Measurements from ENCODE around the gene ZNF780B.

Gene ZNF780B

DNA sequence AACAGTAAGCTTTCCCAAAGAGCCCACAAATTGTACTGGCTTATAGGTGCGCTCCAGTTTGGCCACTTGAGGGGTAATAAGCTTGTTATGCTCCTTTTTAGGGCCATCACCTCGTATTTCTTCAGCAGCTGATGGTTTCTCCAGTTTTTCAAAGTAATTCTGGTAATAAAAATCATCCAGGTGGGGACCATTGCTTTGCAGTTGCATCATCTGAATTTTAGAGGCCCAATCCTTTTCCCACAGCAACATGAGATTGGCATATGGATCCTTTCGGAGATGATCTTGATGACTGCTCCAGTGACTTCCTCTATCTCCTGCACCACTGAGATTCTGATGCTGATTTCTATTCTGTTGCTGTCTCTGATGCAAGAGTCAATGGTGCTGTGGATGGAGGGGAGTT lies 32.1 kb downstream of the ZNF780B start:
- no peak overlapping the region for H3K4me3 ChIP-seq (ENCODE audit: low read depth, low read length)
- no peak for DNase-seq (ENCODE audit: low read depth)
- TF ChIP-seq, protein P1, sequence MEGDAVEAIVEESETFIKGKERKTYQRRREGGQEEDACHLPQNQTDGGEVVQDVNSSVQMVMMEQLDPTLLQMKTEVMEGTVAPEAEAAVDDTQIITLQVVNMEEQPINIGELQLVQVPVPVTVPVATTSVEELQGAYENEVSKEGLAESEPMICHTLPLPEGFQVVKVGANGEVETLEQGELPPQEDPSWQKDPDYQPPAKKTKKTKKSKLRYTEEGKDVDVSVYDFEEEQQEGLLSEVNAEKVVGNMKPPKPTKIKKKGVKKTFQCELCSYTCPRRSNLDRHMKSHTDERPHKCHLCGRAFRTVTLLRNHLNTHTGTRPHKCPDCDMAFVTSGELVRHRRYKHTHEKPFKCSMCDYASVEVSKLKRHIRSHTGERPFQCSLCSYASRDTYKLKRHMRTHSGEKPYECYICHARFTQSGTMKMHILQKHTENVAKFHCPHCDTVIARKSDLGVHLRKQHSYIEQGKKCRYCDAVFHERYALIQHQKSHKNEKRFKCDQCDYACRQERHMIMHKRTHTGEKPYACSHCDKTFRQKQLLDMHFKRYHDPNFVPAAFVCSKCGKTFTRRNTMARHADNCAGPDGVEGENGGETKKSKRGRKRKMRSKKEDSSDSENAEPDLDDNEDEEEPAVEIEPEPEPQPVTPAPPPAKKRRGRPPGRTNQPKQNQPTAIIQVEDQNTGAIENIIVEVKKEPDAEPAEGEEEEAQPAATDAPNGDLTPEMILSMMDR (IDR thresholded peaks at IDR 0.05; ENCODE audit: control insufficient read depth, extremely low read depth, insufficient read depth): no peak

DNA sequence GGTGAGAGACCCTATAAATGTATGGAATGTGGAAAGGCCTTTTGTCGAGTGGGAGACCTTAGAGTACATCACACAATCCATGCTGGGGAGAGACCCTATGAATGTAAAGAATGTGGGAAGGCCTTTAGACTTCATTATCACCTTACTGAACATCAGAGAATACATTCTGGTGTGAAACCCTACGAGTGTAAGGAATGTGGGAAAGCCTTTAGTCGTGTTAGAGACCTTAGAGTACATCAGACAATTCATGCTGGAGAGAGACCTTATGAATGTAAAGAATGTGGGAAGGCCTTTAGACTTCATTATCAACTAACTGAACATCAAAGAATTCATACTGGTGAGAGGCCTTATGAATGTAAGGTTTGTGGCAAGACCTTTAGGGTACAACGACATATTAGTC lies 42.0 kb downstream of the ZNF780B start:
- H3K4me3 ChIP-seq (ENCODE audit: low read depth, low read length): no peak overlapping the region
- TF ChIP-seq, protein P1 (IDR thresholded peaks at IDR 0.05; ENCODE audit: control insufficient read depth, extremely low read depth, insufficient read depth): no peak
- no peak for DNase-seq (ENCODE audit: low read depth)

DNA sequence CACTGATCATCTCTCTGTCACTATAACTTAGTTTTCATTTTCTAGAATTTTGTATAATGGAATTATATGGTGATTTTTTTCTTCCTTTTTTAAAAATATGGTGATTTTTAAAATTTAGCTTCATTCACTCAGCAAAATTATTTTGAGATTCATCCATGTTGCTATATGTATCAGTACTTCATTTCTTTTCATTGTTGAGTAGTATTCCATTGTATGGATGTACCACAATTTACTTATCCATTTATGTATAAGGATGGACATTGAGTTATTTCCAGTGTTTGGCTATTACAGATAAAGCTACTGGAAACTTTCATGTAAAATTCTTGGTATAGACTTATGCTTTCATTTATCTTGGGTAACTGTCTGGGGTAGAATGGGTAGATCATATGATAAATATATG lies 46.4 kb downstream of the ZNF780B start:
- TF ChIP-seq, protein P1 (IDR thresholded peaks at IDR 0.05; ENCODE audit: control insufficient read depth, extremely low read depth, insufficient read depth): no peak
- H3K4me3 ChIP-seq (ENCODE audit: low read depth, low read length): no peak overlapping the region
- no peak for DNase-seq (ENCODE audit: low read depth)

DNA sequence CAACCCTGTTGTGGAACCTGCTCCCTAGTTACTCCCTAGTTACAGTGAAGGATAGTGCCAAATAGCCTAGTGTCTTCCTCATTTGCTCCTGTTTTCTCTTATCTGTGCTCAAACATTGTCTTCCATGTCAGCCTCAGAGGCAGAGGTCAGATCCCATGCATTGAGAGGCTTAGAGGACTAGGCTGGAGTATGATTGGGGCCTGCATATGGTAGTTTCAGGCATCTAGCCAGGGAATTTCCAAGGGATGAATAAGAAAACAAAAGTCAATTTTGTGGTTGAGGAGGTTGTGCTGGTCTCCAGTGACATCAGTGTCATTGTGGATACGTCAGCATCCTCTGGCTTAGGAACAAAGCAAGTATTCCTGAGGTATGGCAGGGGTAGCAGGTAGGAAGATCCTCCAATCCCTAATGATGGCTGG lies 49.7 kb downstream of the ZNF780B start:
- DNase-seq (ENCODE audit: low read depth): no peak
- TF ChIP-seq, protein P1 (IDR thresholded peaks at IDR 0.05; ENCODE audit: control insufficient read depth, extremely low read depth, insufficient read depth): no peak
- H3K4me3 ChIP-seq (ENCODE audit: low read depth, low read length): no peak overlapping the region

DNA sequence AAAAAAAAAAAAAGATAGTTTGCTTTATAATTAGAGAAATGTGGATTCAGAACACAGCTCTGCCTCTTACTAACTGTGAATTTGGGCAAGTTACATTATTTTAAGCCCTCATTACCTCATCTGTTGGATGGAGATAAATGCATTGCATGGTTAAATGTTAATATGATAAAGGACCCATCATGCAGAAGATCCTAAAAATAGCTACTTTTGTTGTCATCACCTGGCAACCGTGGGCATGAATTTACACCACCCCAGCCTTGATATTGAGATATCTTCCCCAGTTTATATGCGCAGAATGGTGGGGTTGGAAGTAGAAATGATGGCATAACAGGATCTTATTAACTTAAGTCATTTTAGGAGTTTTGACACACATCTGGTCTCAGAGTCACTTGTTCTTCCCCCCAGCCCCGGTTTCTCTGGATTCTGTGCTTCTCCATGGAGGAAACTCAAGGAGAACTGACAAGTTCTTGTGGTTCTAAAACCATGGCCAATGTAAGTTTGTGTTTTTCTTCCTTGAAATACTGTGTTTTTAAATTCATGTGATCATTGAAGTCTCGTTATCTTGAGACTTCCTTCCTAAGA lies 50.2 kb downstream of the ZNF780B start:
- no peak for DNase-seq (ENCODE audit: low read depth)
- H3K4me3 ChIP-seq (ENCODE audit: low read depth, low read length): no peak overlapping the region

DNA sequence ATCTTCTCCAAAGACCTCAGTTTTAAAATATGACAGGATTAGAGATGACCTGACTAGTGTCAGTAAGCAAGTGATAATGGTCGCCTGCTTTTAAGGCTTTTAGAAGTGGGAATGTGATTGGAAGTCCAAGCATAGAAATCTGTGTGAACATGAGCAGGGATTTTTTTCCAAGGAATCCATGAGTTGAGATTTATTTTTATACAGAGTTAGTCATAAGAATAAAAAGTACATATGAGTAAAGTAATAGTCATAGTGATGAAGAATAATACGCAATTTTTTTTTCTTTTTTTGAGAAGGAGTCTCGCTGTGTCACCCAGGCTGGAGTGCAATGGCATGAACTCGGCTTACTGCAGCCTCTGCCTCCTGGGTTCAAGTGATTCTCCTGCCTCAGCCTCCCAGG lies 57.5 kb downstream of the ZNF780B start:
- TF ChIP-seq, protein P1 (IDR thresholded peaks at IDR 0.05; ENCODE audit: control insufficient read depth, extremely low read depth, insufficient read depth): no peak
- H3K4me3 ChIP-seq (ENCODE audit: low read depth, low read length): no peak overlapping the region
- no peak for DNase-seq (ENCODE audit: low read depth)

More for the DNA sequence above, 50.2 kb downstream of the ZNF780B start:
- TF ChIP-seq, protein P1 (IDR thresholded peaks at IDR 0.05; ENCODE audit: control insufficient read depth, extremely low read depth, insufficient read depth): no peak

DNA sequence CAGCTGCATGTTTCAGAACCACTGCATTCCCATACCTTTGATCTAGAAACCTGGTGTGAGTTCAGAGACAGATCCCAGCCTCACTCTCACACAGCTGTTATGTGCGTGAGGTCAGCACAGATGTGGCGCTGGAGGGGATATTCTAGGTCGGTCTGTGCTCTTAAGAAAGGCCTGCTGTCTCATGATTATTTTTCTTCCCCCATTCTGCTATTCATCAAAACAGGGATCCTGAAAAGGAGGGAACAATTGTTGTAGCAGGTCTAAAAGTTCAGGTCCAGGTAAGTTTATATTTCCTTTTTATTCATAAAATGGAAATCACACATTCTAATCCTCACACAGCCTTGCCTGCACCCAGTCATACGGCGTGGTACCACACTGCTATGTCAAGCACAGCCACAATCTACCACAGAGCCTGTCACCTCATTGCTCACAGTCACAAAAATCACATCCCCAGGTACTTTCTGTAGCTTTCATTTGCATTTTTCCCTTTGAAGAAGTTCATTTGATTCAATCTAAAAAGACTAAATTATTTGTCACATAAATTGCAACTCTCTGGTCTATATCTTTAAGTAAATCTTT lies 58.3 kb downstream of the ZNF780B start:
- no peak for DNase-seq (ENCODE audit: low read depth)
- TF ChIP-seq, protein P1 (IDR thresholded peaks at IDR 0.05; ENCODE audit: control insufficient read depth, extremely low read depth, insufficient read depth): no peak
- peak overlapping the region; percentile 61 for H3K4me3 ChIP-seq (ENCODE audit: low read depth, low read length)

All from LNCaP clone FGC (cell line).